ENCODE measurements around the gene FBXW9.

Gene FBXW9

DNA sequence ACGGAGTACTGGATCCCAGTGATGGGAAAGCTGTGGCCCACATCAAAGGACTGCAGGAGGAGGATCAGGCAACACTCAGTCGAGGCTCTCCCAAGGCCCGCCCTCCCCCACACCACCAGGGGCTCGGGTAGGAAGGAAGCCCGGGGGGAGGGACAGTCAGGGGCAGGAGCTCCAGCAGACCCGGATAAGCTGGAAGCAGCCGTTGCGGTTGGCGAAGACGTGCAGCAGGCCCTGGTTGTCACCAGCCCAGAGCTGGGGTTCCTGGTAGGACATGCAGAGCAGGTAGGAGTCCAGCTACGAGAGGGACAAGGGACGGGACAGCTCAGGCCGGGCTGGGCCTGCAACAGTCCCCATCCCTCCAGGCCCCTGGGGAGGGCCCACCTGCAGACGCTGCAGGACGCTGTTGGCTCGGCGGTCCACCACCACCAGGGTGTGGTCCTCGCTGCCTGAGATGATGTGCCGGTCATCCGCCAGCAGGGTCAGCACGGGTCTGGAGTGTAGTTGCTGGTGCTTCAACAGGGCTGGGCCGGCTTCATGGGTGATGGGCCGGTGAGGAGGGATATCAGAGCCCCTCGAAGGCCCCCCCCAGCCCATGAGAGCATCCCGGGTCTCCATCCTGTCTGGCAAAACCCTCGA is 6.7 kb downstream of the FBXW9 start:
- TF ChIP-seq TAF1 (IDR thresholded peaks at IDR 0.05; ENCODE audit: low read depth) = no peak
- TF ChIP-seq, protein P1, sequence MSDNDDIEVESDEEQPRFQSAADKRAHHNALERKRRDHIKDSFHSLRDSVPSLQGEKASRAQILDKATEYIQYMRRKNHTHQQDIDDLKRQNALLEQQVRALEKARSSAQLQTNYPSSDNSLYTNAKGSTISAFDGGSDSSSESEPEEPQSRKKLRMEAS (IDR thresholded peaks at IDR 0.05) = no peak
- TF ChIP-seq TCF12 (IDR thresholded peaks at IDR 0.05; ENCODE audit: low read depth) = no peak
- TF ChIP-seq FOXM1 (IDR thresholded peaks at IDR 0.05; ENCODE audit: borderline replicate concordance, low read depth) = no peak
- TF ChIP-seq CEBPB (IDR thresholded peaks at IDR 0.05) = no peak
- no peak for TF ChIP-seq TEAD4 (IDR thresholded peaks at IDR 0.05)
- no peak for TF ChIP-seq YY1 (IDR thresholded peaks at IDR 0.05; ENCODE audit: low read depth)
- no peak for TF ChIP-seq RAD21 (IDR thresholded peaks at IDR 0.05; ENCODE audit: low read depth)
- TF ChIP-seq CREB1 (IDR thresholded peaks at IDR 0.05; ENCODE audit: low read depth) = no peak
- TF ChIP-seq NFIC (IDR thresholded peaks at IDR 0.05) = no peak
- TF ChIP-seq EP300 (IDR thresholded peaks at IDR 0.05; ENCODE audit: borderline replicate concordance) = no peak
- TF ChIP-seq EGR1 (IDR thresholded peaks at IDR 0.05) = no peak
- TF ChIP-seq, protein P2, sequence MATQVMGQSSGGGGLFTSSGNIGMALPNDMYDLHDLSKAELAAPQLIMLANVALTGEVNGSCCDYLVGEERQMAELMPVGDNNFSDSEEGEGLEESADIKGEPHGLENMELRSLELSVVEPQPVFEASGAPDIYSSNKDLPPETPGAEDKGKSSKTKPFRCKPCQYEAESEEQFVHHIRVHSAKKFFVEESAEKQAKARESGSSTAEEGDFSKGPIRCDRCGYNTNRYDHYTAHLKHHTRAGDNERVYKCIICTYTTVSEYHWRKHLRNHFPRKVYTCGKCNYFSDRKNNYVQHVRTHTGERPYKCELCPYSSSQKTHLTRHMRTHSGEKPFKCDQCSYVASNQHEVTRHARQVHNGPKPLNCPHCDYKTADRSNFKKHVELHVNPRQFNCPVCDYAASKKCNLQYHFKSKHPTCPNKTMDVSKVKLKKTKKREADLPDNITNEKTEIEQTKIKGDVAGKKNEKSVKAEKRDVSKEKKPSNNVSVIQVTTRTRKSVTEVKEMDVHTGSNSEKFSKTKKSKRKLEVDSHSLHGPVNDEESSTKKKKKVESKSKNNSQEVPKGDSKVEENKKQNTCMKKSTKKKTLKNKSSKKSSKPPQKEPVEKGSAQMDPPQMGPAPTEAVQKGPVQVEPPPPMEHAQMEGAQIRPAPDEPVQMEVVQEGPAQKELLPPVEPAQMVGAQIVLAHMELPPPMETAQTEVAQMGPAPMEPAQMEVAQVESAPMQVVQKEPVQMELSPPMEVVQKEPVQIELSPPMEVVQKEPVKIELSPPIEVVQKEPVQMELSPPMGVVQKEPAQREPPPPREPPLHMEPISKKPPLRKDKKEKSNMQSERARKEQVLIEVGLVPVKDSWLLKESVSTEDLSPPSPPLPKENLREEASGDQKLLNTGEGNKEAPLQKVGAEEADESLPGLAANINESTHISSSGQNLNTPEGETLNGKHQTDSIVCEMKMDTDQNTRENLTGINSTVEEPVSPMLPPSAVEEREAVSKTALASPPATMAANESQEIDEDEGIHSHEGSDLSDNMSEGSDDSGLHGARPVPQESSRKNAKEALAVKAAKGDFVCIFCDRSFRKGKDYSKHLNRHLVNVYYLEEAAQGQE (IDR thresholded peaks at IDR 0.05; ENCODE audit: low read depth) = no peak
- TF ChIP-seq ZBTB7A (IDR thresholded peaks at IDR 0.05; ENCODE audit: low read depth) = no peak
- TF ChIP-seq, protein P3, sequence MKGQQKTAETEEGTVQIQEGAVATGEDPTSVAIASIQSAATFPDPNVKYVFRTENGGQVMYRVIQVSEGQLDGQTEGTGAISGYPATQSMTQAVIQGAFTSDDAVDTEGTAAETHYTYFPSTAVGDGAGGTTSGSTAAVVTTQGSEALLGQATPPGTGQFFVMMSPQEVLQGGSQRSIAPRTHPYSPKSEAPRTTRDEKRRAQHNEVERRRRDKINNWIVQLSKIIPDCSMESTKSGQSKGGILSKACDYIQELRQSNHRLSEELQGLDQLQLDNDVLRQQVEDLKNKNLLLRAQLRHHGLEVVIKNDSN (IDR thresholded peaks at IDR 0.05) = no peak

DNA sequence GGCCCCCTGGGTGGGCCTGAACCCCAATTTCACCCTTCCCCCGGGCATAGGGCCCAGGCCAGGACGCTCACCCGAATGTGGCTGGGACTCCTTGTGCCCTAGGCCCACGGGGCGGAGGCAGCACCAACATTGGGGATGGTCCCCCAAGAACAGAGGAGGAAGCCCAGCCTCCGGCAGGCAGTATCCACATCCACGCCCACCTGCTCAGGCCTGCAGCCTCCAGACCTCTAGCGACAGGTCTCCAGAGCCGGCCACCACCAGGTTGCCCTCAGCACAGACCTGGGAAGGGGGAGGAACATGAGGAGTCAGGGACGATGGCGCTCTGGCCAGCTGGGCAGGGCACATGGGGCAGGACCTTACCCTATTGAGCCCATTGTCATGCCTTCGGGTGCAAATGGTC is 7.4 kb downstream of the FBXW9 start:
- TF ChIP-seq ZBTB7A (IDR thresholded peaks at IDR 0.05; ENCODE audit: low read depth) (no peak), RAD21 (IDR thresholded peaks at IDR 0.05; ENCODE audit: low read depth) (no peak), TCF12 (IDR thresholded peaks at IDR 0.05; ENCODE audit: low read depth) (no peak), YY1 (IDR thresholded peaks at IDR 0.05; ENCODE audit: low read depth) (no peak), EP300 (IDR thresholded peaks at IDR 0.05; ENCODE audit: borderline replicate concordance) (no peak), TAF1 (IDR thresholded peaks at IDR 0.05; ENCODE audit: low read depth) (no peak), FOXM1 (IDR thresholded peaks at IDR 0.05; ENCODE audit: borderline replicate concordance, low read depth) (no peak), CEBPB (IDR thresholded peaks at IDR 0.05) (no peak), NFIC (IDR thresholded peaks at IDR 0.05) (no peak), TEAD4 (IDR thresholded peaks at IDR 0.05) (no peak), CREB1 (IDR thresholded peaks at IDR 0.05; ENCODE audit: low read depth) (no peak), EGR1 (IDR thresholded peaks at IDR 0.05) (no peak)
- TF ChIP-seq, protein P3 (IDR thresholded peaks at IDR 0.05) = no peak
- TF ChIP-seq, protein P2 (IDR thresholded peaks at IDR 0.05; ENCODE audit: low read depth) = no peak
- TF ChIP-seq, protein P1 (IDR thresholded peaks at IDR 0.05) = no peak

DNA sequence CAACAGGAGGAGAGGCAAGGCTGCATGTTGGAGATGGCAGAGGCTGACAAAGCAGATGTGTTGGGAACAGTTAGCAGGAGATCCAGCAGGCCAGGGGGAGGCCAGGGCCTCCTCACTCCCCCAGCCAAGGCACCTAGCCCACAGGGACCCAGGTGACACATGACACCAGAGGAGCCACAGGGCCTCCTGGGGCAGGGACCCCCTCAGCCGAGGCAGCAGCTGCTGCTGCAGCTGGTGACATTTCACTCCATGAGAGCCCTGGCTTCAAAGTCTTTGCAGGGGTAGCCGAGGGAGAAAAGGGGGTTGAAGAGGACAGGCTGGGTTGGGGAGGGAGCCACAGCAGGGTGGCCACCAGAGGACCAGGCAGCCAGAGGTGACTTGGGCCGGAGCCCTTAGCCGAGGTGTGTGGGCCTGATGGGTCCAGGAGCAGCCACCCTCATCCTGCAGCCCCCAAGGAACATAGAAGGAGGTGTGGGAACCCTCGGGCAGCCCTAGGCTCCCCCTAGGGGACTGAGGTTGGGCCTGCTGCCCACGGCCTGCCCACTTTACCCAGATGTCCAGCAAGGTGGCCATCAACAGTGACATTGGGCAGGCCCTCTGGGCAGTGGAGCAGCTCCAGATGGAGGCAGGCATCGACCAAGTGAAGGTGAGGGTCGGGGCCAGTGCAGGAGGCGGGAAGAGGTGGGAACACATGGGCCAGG is 8.8 kb downstream of the FBXW9 start, which contains the start of gene GNG14:
TSS of gene GNG14 (plus strand) at position 503 of the 701 bp plus-strand sequence. CDS start at position 554, 51 bp downstream.
- TF ChIP-seq EGR1 (IDR thresholded peaks at IDR 0.05) (no peak), RAD21 (IDR thresholded peaks at IDR 0.05; ENCODE audit: low read depth) (no peak), CEBPB (IDR thresholded peaks at IDR 0.05) (no peak), TAF1 (IDR thresholded peaks at IDR 0.05; ENCODE audit: low read depth) (no peak), EP300 (IDR thresholded peaks at IDR 0.05; ENCODE audit: borderline replicate concordance) (no peak), CREB1 (IDR thresholded peaks at IDR 0.05; ENCODE audit: low read depth) (no peak), TEAD4 (IDR thresholded peaks at IDR 0.05) (no peak), FOXM1 (IDR thresholded peaks at IDR 0.05; ENCODE audit: borderline replicate concordance, low read depth) (no peak), ZBTB7A (IDR thresholded peaks at IDR 0.05; ENCODE audit: low read depth) (no peak), YY1 (IDR thresholded peaks at IDR 0.05; ENCODE audit: low read depth) (no peak)
- TF ChIP-seq, protein P1 (IDR thresholded peaks at IDR 0.05) = no peak
- TF ChIP-seq, protein P3 (IDR thresholded peaks at IDR 0.05) = no peak
- TF ChIP-seq, protein P2 (IDR thresholded peaks at IDR 0.05; ENCODE audit: low read depth) = no peak
